ENCODE data around the gene PNCK.
"Not testable (repeated sequence)": the region's sequence is repeated elsewhere in the genome, so short reads cannot be mapped to it uniquely, and the experiment has no call there.

PNCK gene

DNA sequence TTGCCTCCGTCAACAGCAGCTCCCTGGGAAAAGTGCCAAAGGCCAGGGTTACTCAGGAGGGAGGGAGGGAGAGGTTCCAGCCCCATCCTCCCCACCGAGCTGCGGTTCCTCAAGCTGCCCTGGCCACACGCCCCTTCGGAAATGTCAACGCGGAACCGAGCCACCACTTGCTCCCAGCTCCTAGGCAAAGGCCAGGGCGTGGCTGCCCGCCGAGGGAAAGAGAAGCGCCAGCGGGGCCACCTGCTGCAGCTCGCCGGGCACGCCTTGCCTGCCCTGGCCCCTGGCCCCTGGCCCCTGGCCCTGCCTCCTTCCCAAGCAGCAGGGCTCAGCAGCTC, 29.4 kb upstream of the PNCK start:
- H3K4me3 ChIP-seq (ENCODE audit: low read depth, low read length), result no peak overlapping the region
- TF ChIP-seq, protein P1, sequence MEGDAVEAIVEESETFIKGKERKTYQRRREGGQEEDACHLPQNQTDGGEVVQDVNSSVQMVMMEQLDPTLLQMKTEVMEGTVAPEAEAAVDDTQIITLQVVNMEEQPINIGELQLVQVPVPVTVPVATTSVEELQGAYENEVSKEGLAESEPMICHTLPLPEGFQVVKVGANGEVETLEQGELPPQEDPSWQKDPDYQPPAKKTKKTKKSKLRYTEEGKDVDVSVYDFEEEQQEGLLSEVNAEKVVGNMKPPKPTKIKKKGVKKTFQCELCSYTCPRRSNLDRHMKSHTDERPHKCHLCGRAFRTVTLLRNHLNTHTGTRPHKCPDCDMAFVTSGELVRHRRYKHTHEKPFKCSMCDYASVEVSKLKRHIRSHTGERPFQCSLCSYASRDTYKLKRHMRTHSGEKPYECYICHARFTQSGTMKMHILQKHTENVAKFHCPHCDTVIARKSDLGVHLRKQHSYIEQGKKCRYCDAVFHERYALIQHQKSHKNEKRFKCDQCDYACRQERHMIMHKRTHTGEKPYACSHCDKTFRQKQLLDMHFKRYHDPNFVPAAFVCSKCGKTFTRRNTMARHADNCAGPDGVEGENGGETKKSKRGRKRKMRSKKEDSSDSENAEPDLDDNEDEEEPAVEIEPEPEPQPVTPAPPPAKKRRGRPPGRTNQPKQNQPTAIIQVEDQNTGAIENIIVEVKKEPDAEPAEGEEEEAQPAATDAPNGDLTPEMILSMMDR (IDR thresholded peaks at IDR 0.05; ENCODE audit: borderline replicate concordance, insufficient read depth, low read depth, low read length), result no peak

DNA sequence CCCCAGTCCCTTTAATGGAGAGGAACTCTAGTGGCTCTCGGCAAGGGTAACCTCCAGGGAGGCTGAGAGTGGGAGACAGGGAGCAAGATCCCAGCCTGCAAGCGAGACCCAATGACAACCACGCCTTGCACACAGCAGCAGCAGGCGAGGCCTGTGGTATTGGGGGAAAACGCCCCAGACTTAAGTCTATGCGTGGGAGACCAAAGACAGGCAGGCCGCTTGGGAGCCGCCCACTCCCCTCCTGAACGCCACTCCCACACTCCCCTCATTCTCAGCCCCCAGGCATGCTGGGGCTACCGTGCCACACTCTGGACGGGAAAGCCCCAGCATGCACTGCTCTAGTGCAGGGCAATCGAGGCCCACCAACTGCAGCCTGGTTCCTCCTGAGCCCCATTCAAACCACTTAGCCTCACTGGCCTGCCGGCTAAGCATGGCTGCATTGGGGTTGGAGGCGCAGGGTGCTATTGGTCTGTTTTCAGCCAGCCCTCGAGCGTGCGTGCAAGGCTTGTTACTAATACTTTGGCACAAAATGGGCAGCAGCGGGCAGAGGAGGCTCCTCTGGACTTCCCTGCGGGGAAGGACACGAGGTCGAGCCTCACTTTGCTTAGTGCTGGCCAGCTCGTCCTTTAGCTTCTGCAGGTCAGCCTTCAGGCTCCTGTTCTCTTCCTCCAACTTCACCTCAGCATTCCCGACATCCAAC, 28.9 kb upstream of the PNCK start:
- H3K4me3 ChIP-seq (ENCODE audit: low read depth, low read length), result no peak overlapping the region
- TF ChIP-seq, protein P1 (IDR thresholded peaks at IDR 0.05; ENCODE audit: borderline replicate concordance, insufficient read depth, low read depth, low read length), result no peak

DNA sequence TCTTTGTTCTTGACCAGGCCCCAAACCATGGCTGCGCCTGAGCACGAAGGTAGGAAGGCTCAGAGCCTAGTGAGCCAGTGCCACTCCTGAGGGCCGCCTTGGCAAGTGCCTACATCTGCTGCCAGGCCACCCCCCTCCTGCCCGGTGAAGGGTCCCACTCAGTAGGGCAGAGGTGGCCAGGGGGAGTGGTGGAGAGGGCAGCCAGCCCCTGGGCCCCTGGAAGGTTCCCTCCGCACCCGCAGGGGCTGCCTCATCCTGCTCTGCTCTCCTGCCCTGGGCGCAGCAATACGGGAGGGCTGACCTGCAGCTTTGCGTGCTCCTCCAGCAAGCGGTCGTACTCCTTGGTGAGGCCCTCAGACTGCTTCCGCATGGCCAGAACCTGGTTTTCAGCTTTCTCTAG, 28.1 kb upstream of the PNCK start:
- TF ChIP-seq, protein P1 (IDR thresholded peaks at IDR 0.05; ENCODE audit: borderline replicate concordance, insufficient read depth, low read depth, low read length), result no peak

DNA sequence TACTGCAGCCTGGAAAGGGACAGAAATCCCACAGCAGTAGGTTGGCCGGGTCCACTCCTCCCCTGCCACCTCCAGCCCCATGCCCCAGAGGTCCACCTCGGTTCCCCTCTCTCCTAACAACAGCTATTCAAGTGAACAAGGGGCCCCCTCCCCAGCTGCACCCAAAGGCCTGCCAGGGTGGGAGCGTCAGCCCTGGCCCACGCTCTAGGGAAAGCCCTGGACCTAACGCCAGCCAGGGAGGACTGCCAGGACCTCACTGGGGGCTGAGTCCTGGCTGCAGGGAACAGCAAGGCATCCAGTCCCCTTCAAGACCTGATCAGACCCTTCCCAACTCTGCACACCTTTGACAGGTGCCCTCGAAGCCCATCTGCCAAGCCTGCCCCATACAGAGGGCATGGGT, 27.4 kb upstream of the PNCK start:
- H3K4me3 ChIP-seq (ENCODE audit: low read depth, low read length), result no peak overlapping the region
- TF ChIP-seq, protein P1 (IDR thresholded peaks at IDR 0.05; ENCODE audit: borderline replicate concordance, insufficient read depth, low read depth, low read length), result no peak

More for the DNA sequence above, 28.1 kb upstream of the PNCK start:
- no peak overlapping the region for H3K4me3 ChIP-seq (ENCODE audit: low read depth, low read length)

DNA sequence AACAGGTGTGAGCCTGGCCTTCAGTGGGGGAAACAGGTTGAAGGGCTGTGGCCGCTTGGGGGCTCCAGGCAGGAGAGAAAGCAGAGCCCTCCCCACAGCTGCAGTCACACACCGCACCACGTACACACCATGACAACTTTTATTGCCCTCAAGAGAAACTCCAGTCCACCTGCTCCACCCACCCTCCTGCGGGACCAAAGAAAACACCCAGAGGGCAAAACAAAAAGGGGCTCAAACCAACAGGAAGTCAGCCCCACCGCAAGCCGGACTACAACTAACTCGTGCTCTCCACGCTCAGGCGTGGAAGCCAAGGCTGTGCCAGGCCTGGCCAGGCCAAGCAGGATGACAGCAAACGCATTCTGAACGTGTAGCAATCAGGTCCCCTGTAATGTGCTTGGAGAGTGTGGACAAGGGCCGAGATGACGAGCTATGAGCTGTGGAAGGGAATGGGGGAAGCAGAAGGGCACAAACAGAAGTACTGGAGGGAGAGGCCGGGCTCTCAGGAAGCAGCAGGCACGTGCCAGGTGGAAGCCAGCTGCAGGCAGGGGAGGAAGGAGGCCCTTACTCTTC, 26.8 kb upstream of the PNCK start:
- TF ChIP-seq, protein P1 (IDR thresholded peaks at IDR 0.05; ENCODE audit: borderline replicate concordance, insufficient read depth, low read depth, low read length), result no peak
- H3K4me3 ChIP-seq (ENCODE audit: low read depth, low read length), result no peak overlapping the region

DNA sequence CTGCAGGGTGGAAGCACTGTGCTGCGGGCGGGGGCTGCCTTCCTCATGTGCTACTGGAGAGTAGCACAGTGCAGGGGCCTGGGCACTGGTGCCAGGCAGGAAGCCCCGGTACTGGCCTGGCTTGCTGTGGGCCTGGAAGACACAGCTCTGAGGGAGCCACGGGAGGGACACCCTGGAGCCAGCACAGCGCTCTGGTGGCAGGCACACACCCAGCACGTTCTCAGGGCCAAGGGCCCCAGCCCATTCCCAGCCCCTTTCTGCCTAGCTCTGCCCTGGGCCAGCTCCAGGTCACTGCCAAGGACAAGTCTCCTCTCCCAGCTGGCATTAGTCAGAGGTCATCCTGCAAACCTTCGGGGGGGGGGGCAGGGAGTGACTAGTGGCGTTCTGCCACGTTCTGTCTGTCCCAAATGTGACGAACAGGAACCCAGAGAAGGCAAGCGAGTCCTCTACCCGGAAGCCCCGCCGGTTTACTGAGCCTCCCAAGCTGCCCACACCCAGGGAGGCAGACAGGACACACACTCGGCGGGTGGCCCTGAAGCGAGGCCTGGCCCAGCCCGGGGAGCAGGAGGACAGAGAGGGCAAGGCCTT, 26.3 kb upstream of the PNCK start:
- not testable (repeated sequence) for H3K4me3 ChIP-seq (ENCODE audit: low read depth, low read length)

DNA sequence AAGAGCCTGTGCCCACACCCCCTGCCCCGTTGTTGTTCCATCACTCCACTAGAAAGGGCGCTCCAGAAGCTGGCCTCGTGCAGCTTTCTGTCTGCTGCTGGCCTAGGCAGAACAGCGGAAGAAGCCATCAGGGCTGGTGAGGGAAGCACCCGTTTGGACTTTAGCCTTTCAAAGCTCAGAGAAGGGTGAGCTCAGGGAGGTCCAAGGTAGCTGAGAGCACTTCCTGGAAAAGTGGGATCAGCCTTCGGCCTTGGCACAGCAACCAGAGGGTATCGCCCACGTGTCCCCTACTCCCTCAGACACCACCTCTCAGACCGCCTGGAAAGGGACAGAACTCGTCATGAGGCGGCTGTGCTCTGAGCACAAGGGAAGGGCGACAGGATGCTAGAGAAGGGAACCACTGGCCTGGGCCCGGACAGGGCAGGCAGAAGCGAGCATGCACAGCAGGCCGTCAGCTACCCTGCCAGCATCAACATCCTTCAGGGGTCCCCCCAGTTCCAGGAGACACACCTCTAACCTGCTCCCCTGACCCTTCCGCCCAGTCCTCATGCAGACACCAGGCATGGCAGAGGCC, 25.7 kb upstream of the PNCK start:
- not testable (repeated sequence) for H3K4me3 ChIP-seq (ENCODE audit: low read depth, low read length)

All from GM12875 (cell line).